DMS53 treated with DMSO at 0.1 percent for 48 hours (cell line): Measurements from ENCODE around the gene ARHGEF4.
"Not testable (repeated sequence)": the region's sequence is repeated elsewhere in the genome, so short reads cannot be mapped to it uniquely, and the experiment has no call there.

ENCODE experiments used
- DNase-seq: peaks from one replicate; lab custom pipeline; 2025; ENCODE audit not compliant: unreplicated experiment; lab: John Stamatoyannopoulos, UW

ARHGEF4 gene

DNA sequence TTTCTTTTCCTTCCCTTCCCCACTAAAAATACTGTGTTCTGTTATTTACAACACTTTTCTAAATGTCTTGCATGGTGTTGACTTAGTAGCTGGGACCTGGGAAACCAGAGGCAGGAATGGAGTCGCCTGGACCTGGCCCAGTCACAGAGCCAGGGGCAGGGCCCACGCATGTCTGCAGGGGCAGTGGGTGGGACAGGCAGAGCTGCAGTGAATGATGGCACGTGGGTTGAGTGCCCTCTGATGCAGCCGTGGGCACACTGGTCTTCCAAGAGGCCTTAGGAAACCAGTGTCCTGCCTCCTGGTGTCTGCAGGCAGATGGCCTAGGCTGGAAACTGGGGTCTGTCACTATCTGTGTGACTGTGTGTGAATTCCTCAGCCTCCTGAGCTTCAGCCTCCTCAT lies 46.8 kb downstream of the ARHGEF4 start:
- DNase-seq: no peak

DNA sequence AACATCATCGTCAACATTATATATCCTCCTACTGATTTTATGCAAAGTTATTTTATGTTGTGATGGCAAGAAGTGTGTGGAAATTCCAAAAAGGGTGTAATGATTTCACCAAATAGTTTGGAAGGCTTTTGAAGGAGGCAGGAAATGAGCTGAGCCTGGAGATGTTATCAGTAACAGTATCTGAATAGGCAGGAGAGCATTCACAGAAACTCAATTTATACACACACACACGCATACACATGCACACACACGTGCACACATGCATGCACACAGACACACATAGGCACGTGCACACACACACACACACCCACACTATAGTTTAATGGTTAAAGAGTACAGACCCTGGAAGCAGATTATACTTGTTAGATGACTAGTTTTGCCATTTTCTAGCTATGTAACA lies 47.3 kb downstream of the ARHGEF4 start:
- DNase-seq: no peak

DNA sequence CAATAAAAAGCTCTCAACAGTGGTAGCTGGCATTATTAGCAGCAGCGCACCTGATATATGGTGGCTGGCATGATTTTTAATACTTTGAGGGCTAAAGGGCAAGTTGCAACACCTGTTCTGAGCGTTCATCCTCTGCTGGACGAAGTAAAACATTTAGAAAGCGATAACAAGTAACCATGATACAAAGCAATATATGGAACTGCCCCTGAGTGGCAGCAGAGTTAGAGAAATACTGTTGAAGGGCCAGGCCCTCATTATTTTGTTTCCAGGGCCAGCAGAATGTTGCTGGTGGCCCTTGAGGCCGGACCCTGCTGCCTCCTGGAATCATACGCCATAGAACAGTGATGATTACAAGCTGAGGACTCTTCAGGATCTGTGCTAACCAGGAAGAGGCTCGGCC lies 47.8 kb downstream of the ARHGEF4 start:
- no peak for DNase-seq

DNA sequence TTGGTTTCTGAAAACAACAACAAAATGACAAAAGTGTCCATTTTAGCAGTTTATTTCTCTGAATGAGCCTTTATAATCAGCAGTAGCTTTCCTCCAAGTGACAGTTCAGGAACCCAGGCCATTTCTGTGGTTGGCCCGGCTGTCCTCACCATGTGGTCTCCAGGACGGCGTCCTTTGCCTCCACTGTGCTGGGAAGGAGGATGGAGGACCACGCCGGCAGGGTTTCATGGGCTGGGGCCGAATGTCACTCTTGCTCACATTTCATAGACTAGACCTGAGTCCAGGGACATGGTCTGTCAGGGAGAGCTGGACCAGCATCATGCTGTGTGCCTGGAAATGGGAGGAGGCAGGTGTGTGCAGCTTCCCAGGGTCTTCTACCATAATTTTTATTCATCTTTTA lies 50.9 kb downstream of the ARHGEF4 start:
- DNase-seq: no peak

DNA sequence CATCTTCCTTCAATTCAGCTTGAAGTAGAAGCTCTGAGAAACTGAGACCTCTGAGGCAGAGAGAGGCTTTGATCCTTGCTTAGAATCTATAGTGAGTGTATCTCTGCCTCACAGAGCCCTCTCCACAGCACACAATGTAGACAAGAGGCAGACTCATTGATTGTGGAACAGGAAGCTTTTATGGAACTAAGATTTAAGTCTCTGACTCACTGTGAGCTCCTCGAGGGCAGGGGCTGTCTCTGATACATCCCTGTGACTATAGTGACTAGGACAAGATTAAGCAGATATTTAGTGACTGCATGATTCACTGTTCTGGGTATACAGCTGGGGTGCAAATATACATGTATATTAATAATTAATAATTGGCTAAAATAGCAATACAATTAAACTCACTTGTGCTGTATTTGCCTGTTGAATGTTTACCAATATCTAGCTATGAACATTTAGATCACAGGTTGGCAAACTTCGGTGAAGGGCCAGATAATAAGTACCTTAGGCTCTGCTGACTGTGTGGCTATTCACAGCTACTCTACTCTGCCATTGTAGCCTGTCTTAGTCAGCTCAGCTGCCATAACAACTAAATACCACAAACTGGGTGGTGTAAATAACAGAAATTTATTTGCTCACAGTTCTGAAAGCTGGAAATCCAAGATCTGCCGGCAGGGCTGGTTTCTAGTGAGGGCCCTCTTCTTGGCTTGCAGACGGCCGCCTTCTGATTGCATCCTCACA lies 54.4 kb downstream of the ARHGEF4 start:
- no peak for DNase-seq

DNA sequence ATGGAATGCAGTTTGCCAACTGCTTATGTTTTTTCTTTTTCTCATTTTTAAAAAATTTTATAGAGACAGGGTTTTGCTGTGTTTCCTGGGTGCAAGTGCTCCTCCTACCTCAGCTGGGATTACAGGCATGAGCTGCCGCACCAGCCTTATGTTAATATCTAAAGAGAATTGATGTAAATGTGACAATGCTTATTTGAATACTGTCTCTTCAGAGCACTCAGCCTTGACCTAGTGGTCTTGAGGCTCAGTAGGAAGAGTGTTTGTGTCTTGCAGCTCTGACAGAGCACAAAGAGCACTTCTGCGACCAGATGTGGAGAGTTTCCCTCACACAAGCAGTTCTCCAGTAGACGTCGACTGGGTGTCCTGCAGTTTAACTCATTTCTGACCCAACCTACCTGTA lies 55.3 kb downstream of the ARHGEF4 start:
- DNase-seq: no peak

DNA sequence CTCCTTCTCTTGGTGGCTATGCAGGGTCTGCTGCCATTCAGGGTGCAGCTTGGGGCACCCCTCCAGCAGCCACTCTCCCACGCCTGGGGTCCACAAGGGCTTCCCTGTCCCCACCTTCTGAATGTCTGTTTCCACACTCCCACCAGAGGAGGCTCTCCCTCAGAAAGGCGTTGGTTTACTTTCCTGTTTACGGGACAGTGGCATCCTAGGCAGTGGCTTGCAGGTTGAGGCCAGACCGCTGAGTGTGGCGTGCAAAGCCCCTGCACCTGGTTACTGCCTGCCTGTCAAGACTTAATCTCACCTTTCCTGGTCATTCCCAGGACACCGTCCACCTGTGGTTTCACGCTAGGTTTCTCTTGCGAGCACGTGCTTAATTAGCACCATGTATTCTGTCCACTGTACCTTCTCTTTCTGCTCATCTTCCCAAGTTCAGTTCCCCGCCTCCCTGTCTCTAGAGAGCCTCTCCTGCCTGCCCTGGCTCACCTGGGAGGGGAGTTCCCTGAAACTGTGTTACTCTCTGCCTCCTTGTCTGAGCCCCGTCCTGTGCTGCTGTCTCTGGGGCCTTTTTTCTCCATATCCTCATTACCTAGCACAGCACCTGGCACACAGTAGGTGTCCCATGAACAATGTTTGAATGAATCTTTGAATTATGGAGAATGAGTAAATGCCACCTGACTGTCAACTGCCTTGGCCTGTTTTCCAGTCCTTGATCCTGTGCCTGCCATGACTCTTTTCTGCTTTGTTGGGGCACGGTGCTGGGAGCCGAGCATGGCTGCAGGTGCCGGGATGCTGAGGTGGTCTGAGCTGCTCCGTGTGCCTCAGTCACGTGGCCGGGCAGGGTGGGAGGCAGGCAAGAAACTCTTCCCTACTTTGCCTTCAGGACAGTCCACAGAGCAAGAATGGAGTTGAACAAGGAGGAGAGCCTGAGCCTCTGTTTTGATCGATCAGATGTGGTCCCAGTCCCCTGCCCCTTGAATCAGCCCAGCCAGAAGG lies 56.4 kb downstream of the ARHGEF4 start:
- no peak for DNase-seq

DNA sequence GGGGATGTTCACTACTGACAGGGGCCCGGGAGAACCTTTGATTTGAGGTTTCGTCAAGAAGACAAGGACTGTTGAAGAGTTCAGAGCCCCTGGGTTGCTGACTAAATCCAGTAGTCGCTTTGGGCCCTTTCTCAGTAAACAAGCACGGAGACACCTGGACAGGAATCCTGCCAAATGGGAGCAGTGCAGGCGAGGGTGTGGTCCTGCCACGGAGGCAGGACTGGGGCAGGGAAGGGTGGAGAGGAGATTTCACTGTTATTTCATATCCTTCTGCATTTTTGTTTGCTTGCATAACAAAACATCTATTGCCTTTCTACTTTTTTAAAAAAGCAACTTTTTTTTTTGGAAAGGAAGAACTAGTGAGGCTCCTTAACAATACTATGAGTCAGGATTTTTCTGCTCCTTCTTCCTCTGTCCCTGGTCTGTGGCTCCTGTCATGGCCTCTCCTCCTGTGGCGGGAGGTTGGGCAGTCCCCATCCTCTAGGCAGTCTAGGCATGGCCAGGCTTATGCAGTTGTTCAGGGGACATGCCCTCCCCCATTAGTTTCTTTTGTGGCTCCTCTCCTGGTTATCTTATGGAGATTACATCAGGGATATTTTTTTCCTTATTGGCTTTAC lies 57.7 kb downstream of the ARHGEF4 start:
- DNase-seq: no peak

DNA sequence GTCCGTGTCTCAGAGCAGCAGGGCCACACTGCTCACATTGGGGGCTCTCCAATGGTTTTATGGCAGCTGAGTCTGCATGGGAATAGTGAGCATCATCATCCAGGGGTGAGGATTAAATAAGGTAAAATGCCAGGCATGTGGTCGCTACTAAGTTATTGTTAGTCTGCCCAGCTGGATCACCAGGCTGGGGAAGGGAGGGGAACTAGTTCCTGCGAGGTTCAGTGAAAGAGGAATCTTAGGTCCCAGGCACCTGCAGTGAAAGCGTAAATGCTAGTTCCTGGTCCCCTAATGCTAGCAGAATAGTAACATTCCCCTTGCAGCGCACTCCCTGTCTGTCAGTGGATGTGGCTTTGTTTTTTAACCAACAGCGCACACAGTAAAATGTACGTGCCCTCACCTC lies 60.1 kb downstream of the ARHGEF4 start:
- no peak for DNase-seq

DNA sequence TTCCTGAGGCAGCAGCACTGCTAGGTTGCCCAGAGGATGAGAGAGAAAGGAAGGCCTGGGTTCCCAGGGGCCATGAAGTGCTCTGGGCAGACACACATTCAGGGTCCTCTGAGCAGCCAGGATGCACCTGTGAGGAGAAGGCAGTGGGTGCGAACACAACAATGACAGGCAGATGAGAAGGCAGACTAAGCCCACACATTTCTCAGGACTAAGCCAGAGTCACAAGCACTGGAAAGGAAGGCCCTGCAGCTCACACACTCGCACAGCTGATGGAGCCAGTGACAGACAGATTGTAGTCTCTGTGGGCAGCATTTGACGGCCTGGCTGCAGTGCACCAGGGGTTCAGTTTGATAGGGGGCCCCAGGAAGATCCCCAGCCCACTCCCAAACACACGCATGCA lies 61.8 kb downstream of the ARHGEF4 start:
- no peak for DNase-seq

DNA sequence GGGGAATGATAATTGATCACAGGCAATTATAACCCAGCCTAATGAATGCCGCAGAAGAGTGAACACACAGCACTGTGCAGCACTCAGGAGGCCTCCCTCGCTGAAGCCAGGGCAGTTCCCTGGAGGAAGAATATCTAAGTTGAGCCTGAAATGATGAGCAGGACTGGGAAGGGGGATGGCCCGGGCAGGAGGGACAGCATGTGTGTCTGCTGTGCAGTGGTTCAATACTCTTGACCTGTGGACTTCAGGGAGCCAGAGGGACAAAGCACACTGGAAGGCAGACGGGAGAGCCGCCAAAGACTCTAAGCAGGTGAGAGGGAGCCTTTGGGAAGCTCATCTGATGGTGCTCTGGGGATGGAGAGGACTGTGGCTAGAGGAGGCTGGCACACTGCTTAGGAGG lies 62.6 kb downstream of the ARHGEF4 start:
- DNase-seq: no peak

DNA sequence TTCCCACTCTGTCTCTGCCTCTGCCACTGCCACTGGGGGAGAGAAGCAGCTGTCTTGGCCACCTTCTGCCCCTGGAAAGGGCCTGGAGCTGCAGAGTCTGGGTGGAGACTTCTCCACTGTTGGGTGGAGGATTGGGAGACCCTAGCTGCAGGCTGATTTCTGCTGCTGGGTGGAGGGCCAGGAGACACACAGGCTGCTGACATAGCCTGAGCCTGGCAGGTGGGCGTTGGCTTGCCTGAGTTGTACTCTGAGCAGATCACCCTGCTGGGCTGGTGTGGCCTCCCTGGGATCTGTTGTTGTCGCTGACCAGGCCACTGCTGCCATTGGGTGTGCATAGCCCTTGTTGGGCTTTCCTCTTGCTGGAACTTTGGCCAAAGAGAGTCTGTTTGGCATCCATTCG lies 64.3 kb downstream of the ARHGEF4 start:
- DNase-seq: no peak

DNA sequence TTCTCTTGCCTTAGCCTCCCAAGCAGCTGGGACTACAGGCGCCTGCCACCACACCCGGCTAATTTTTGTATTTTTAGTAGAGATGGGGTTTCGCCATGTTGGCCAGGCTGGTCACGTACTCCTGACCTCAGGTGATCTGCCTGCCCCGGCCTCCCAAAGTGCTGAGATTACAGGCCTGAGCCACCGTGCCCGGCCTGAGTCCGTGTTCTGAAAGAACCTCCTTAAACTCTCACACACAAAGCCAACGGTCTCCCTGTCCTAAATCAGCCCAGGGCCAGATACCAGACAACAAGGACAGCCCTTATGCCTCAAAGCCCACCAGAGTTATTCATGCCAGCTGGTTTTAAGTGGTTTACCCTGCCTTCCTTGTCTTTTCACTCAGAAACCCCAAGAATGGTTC lies 64.9 kb downstream of the ARHGEF4 start:
- DNase-seq: not testable (repeated sequence)

DNA sequence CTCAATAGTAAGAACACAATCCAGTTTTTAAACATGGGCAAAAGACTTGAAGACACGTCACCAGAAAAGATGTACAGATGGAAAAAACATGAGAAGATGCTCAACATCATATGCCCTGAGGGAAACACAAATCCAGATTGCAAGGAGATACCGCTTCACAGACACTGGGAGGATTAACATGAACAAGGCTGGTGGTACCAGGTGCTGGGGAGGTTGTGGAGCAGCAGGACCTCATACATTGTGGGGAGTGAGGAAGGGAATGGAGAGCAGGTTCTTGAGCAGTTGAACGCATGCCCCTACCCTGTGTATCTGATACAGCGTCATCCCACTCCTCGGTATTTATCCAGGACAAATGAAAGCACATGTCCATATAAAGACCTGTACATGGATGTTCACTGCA lies 72.1 kb downstream of the ARHGEF4 start:
- no peak for DNase-seq

DNA sequence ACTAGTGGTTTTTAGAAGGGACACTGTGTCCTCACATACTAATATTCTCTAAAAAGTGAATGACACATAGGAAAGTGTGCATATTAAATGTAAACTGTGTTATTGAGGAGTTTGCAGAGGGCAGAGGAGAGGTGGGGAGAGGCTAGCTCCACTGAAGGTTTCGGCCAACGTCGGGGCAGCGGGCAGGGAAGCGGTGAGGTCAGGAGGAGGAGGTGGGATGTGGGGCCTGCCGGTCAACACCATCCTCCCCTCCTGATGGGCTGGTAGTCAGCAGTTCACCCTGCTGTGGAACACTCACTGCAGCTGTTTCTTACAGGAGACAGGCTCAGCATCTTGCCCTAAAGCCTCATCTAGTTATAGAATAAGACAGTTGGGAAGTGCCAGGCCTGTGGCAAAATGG lies 74.2 kb downstream of the ARHGEF4 start:
- no peak for DNase-seq

DNA sequence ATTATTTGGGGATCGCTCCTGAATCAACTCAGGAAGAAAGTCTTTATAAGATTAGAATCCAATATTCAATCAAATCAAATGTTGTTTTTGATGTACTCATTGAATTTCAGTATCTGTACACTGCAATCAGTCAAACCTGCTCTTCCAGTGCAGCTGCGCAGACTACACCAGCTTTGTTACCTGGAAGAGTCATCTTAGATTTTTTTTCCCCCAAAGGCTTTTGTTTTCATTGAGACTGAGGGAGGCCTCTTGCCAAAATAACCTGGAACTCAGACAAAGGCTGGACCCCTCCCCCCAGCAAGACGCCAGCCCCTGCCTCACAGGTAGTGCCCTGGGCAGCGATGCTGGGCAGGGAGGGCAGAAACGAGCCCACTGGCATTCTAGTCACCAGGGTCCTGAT lies 74.8 kb downstream of the ARHGEF4 start:
- no peak for DNase-seq

DNA sequence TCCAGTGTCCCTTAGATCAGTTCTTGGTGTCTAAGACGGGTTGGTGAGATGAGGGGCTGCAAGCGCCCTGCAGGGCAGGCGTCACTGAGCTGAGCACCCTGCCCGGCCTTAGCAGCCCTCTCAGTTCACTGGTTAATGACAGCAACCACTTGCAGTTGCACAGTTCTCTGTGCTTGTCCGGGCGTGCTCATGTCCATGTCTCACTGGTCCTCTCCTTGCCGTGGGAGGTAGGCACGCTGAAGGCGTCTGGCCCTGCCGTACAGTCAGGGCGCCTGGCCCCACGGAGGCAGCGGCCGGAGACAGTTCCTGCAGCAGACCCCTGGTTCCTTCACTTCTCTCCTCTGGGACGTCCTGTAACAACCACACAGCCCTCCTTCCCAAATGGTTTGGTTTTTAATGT lies 75.3 kb downstream of the ARHGEF4 start:
- no peak for DNase-seq

DNA sequence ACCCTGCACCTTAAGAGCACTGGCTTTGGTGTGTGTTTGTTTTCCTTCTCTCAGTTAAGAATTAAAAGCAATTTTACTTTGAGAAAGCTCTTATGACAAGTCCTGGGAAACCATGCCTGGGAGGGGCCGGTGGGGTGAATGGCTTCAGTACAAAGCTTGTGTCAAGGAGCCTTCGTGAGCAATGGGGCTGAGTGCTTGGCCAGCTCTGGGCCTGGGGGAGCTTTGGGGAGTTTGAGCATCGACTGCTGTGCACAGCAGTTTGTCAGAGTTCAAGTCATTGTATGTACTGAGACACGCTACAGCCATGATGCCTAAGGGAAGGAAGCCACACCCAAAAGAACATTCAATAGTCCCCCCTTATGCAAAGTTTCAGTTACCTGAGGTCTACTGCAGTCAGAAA lies 75.8 kb downstream of the ARHGEF4 start:
- DNase-seq: no peak

DNA sequence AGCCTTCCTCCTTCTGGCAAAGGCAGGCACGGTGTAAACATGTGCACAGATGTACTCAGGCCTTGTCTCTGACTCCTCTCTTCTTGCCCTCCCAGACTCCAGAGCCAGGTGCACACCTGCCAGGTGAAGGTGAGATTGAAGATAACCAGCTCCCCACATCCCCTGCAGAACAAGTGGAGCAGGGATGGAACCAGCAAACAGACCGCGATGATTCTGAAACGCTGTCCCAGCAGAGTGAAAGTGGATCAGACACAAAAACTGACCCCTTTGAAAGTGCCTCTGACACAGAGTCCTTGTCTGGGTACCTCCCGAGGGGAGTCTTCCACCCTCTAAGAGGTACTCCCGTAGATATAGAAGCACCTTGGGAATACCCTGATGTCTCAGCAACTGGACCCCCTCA lies 77.2 kb downstream of the ARHGEF4 start:
- DNase-seq: no peak

DNA sequence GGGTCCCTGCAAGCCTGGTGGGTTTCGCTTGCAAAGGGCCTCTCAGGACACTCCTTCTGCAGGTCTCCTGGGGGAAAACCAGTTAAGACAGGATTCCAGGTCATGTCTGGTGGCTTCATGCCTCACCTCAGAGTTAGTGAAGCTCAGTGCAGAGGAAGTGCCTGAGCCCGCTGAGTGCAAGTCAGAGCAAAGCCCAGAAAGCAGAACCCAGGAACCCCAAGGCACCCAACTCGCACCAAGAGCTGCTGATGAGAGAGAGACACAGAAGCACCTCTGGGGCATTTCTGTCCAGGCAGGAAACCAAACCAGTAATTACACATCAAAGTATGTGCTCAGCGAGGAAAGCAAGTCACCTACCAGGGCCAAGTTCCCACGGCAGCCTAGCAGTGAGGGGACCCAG lies 78.4 kb downstream of the ARHGEF4 start:
- no peak for DNase-seq

DNA sequence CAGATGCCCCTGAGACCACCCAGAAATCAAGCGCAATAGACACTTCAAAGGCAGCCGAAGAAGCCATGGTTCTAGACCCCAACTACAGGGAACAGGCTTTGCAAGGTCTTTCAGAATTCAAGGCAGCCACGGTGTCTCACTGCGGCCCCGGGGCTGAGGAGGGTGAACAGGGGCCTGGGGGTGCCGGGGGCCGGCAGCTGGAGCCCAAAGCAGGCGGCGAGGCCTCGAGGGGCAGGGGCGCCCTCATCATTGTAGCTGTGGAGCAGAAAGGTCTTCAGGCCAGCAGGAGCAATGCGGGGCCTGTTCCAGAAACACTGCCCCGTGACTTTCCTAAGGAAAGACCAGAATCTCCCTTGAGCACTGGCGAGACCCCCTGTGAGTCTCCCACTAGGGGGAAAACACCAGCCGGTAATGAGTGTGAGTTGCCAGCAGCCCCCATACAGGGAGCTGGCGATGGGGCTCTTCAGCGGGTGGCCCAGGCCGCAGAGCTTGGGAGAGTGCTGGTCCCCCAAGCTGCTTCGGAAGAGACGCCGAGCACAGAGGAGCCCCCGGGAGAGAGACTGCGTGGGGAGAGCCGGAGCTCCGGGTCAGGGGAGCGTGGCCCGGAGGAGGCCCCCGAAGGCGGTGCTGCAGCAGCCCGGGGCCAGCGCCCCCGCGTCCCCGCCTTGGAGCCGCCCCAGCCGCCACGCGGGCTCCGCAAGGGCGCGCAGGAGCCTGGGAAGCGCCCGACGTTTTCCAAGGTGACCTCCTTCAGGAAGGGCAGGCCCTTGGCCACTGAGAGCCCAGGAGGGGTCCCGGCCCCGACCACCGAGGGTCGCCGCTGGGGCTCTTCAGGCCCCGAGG lies 79.1 kb downstream of the ARHGEF4 start:
- no peak for DNase-seq
